Endothelial cell of umbilical vein (primary cell): ENCODE results near the gene TSPOAP1.

Experiments
- CTCF ChIP-seq, 2 donors: IDR thresholded peaks; 1 replicate in 1 of 2; 2 replicates in 1 of 2; pipeline ENCODE4 v1.5.1; 2011; ENCODE audit warnings: low read length in 2 of 2, mild to moderate bottlenecking in 2 of 2, moderate library complexity in 2 of 2, control low read depth in 1 of 2, inconsistent platforms in 1 of 2, low read depth in 1 of 2; ENCODE audit not compliant: insufficient read depth in 1 of 2; ENCODE audit errors: extremely low read depth in 1 of 2
- EZH2 ChIP-seq: IDR thresholded peaks from 2 replicates; pipeline ENCODE4 v1.6.1; 2012; ENCODE audit warnings: borderline replicate concordance, low read depth, mild to moderate bottlenecking, moderate library complexity, low read length, inconsistent platforms; ENCODE audit not compliant: severe bottlenecking
- FOS ChIP-seq: IDR thresholded peaks from 2 replicates; pipeline ENCODE4 v1.6.1; 2011; ENCODE audit warnings: mild to moderate bottlenecking, low read length, moderate library complexity, borderline replicate concordance; ENCODE audit not compliant: insufficient read depth
- POLR2A ChIP-seq: IDR thresholded peaks from 2 replicates; pipeline ENCODE4 v1.6.1; 2012; ENCODE audit warnings: low read depth, mild to moderate bottlenecking, control low read depth, low read length
- POLR2AphosphoS5 ChIP-seq: IDR thresholded peaks from 2 replicates; pipeline ENCODE4 v1.6.1; 2012; ENCODE audit warnings: low read depth, mild to moderate bottlenecking, control low read depth, low read length, moderate library complexity; ENCODE audit not compliant: insufficient read depth

GRCh38 chr17:58270476-58271215 lies 57.9 kb downstream of the TSPOAP1 start:
- no peak for TF ChIP-seq EZH2
- TF ChIP-seq POLR2AphosphoS5, result no peak
- TF ChIP-seq POLR2A, result no peak
- no peak for TF ChIP-seq CTCF (IDR thresholded peaks at IDR 0.05; ENCODE audit: extremely low read depth in 1 of 2, insufficient read depth in 1 of 2, low read depth in 1 of 2, low read length in 2 of 2)
- no peak for TF ChIP-seq FOS
